Fibroblast of pulmonary artery (primary cell): ENCODE data around the gene GNAZ.
"Not testable (repeated sequence)": the region's sequence is repeated elsewhere in the genome, so short reads cannot be mapped to it uniquely, and the experiment has no call there.

Experiments
- DNase-seq: peaks from one replicate; pipeline ENCODE4 v3.0.0-alpha.2; 2010; ENCODE audit warnings: low read depth
- H3K4me3 ChIP-seq: replicated peaks from 2 replicates; pipeline ENCODE4 v1.5.1; 2011; ENCODE audit warnings: low read depth, mild to moderate bottlenecking, control low read depth, low read length, moderate library complexity
- TF ChIP-seq, protein P1 (sequence below): IDR thresholded peaks from 2 replicates; pipeline ENCODE4 v1.5.1; 2011; ENCODE audit warnings: mild to moderate bottlenecking, control low read depth, low read length, inconsistent platforms; ENCODE audit errors: missing control alignments

The GNAZ gene

DNA sequence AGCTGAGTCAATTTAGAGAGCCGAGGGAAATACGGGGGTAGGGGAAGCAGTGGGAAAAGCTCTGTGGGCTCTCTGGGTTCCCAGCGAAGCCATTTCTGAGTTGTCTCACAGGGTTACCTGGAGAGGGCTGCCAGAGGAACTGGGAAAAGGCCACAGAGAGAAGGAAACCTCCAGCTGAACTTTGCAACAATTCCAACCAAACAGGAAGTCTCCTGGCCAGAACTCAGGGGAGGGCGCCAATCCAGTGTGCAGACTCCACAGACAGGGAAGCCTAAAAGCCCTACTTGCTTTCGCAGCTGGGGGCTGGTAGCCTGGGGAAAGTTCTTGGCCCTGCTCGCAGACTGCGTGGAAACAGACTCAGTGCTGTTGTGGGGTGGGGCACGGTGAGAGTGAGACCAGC is 23.1 kb upstream of the GNAZ start:
- DNase-seq = no peak
- no peak overlapping the region for H3K4me3 ChIP-seq
- TF ChIP-seq, protein P1, sequence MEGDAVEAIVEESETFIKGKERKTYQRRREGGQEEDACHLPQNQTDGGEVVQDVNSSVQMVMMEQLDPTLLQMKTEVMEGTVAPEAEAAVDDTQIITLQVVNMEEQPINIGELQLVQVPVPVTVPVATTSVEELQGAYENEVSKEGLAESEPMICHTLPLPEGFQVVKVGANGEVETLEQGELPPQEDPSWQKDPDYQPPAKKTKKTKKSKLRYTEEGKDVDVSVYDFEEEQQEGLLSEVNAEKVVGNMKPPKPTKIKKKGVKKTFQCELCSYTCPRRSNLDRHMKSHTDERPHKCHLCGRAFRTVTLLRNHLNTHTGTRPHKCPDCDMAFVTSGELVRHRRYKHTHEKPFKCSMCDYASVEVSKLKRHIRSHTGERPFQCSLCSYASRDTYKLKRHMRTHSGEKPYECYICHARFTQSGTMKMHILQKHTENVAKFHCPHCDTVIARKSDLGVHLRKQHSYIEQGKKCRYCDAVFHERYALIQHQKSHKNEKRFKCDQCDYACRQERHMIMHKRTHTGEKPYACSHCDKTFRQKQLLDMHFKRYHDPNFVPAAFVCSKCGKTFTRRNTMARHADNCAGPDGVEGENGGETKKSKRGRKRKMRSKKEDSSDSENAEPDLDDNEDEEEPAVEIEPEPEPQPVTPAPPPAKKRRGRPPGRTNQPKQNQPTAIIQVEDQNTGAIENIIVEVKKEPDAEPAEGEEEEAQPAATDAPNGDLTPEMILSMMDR = no peak

DNA sequence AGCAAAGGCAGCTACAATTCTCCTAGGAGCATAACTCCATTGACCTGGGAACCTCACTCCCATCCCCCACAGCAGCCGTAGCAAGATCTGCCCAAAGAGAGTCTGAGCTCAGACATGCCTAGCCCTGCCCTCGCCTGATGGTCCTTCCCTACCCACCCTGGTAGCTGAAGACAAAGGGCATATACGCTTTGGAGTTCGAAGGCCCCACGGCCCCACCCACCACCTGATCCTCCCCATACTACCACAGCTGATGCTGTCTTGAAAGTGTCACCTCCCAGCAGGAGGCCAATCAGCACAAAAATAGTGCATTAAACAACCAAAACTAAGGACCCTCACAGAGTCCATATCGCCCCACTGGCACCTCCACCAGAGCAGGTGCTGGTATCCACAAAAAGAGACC is 22.6 kb upstream of the GNAZ start:
- DNase-seq = no peak
- no peak overlapping the region for H3K4me3 ChIP-seq
- TF ChIP-seq, protein P1 = no peak

DNA sequence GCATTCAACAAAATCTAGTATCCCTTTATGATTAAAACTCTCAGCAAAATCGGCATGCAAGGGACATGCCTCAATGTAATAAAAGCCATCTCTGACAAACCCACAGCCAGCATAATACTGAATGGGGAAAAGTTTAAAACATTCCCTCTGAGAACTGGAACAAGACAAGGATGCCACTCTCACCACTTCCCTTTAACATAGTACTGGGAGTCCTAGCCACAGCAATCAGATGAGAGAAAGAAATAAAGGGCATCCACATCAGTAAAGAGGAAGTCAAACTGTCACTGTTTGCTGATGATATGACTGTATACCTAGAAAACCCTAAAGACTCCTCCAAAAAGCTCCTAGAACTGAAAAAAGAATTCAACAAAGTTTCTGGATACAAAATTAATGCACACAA is 19.8 kb upstream of the GNAZ start:
- DNase-seq, H3K4me3 ChIP-seq: not testable (repeated sequence)

DNA sequence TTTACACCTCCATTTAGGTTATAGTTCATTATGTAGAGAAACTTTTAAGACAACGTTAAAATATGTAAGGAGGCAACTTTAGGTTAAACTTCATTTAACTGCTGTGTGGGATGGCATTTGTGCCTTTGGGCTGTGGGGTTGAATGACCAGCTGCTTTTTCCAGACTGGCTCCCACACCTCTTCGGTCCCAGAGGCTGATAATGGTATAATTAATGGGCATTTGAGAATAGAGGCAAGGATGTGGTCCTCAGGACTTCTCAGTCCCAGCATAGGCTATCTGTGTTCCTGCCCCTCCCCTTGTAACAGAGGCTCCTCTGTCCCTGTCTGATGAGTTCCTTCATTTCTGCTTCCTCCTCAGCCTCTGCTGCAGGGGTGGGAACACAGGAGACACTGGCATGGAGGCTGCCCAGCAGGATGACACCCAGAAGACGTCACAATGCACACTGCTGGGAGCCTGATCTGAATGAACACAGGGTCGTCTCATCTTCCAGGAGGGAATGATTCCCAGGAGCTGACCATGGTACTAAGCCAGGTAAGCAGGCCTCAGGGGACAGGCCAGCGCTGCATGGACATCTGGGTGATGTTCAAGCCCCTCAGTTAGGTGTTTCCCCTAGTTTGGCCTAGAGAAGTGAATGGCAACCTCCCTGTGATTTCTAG is 17.1 kb upstream of the GNAZ start:
- no peak overlapping the region for H3K4me3 ChIP-seq
- no peak for DNase-seq
- TF ChIP-seq, protein P1 = no peak

DNA sequence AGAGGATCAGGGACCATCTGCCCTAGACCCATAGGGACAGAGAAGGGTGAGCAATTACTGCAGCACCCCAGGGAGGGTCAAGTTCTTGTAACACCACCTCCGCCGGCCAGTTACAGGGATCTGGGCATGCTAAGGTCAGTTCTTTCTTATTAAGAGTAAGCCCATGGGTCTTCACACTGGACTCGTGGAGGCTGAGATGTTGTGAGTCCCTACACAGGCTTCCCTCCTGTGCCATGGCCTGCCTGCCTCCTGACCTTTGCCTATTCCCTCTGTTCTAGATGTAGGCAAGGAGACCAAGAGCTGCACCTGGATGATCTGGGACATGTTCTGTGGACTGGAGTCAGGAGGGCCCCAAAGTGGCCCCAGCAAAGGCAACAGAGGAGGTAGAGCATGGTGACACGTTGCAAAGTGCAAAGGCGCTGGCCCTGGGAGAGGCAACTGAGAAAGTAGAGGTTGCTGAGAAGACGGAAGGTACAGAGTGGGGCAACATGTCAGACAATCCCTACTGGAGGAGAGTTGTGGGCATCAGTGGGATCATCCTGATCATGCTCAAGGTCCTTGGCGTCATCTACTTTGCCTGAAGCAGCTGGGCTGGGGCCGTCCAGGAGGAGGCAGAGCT is 16.3 kb upstream of the GNAZ start:
- no peak overlapping the region for H3K4me3 ChIP-seq
- TF ChIP-seq, protein P1 = no peak
- DNase-seq = no peak

DNA sequence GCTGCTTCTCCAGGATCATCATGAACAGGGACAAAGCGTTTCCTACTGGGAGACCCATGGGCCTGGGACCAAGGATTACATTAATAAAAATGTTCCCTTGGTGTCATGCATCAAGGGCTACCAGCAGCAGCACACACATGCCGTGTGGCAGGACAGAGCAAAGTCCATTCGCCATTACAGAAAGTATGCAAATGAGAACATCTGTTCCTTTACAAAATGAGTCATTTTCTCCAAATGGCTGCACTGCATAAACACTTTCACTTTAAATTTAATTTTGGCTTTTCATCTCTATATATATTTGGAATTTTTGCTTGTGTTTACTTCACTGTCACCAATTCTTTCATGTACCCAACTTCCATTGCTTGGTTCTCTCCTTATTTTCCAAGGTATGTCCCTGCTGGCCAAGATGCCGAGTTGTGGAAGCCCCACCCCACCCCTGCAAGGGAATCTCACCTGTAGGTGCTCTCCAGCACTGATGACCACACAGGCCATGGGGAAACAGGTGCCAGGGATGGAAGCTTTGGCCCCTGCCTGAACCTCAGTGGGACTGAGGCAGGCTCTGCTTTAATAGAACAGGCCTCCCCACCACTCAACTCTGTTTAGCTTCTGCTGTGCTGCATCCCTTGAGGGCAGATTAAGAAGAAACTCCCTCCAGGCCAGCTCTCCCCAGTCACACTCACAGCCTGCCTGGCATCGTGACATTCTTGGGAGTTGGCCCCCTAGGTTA is 15.6 kb upstream of the GNAZ start:
- TF ChIP-seq, protein P1 = no peak
- no peak for DNase-seq
- no peak overlapping the region for H3K4me3 ChIP-seq

DNA sequence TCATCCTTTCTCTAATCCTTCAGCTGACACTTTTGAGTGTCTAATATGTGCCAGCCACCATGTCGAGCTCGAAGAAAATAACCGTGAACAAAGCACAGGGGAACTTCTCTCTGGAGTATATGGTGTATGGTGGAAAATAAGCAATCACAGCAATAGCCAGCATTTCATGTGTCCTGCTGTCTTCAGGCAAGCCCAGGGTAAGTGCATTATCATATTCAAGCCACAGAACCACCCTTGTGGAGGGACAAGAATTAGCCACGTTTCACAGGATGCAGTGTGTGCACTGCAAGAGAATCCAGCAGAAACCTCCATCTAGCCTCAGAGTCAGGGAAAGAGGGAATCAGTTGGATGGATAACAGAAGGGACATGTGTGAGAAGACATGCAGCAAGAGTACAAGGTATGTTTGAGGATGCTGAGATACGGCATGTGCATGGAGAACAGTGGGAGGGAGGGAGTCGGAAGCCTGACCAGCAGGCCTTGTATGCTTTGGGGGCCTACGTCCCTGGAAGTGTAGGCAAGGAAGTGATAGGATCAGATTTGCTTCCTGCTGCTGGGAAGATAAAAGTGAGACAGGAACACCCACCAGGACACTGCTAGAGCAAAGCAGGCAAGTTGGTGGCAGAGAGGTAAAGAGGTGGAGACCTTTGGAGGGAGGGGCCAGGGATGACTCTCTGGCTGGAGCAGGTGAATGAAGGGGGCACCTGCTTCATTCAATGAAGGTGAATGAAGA is 14.7 kb upstream of the GNAZ start:
- H3K4me3 ChIP-seq = no peak overlapping the region
- TF ChIP-seq, protein P1 = no peak
- no peak for DNase-seq
